ENCODE results near the gene TMEM143.

Gene TMEM143

DNA sequence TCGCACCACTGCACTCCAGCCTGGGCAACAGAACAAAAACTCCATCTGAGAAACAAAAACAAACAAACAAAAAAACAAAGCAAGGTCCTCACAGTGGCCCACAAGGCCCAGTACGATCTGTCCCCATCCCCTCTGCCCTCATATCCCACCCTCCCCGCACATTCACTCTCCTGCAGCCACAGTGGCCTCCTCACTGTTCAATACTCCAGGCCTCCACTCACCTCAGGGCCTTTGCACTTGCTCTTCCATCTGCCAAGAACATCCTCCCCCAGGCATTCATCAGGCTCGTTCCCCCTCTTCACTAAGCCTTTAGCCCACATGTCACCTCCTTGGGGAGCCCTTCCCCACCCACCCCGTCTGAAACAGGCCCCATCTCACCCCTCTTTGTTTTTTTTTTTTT lies 4.6 kb downstream of the TMEM143 start:
- no peak for DNase-seq (ENCODE audit: low read depth)

DNA sequence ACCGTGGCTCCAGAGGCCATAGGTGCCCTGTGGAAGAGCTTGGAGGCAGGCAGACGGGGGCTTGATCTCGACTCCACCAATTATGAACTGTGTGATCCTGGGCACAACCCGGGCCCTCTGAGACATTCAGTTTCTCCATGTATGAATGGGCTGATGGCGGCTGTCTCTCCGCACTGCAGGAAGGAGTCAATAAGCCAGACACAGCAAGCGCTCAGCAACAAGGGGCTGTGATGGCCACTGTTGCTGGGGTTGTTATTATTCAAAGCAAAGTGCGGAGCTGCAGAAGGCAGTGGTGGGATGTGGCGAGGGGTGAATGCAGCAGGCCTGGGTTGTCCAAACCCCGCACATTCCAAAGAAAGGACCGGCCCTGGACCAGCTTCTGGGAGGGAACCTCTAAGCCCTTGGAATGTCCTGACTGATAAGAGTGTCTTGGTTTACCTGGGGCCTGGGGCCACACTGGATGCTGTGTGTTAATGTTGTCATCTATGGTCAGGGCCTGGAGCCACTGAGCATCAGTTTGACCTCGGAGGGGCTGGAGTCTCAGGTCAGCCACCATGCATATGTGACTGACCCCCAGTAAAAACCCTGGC lies 8.3 kb downstream of the TMEM143 start:
- no peak for DNase-seq (ENCODE audit: low read depth)

DNA sequence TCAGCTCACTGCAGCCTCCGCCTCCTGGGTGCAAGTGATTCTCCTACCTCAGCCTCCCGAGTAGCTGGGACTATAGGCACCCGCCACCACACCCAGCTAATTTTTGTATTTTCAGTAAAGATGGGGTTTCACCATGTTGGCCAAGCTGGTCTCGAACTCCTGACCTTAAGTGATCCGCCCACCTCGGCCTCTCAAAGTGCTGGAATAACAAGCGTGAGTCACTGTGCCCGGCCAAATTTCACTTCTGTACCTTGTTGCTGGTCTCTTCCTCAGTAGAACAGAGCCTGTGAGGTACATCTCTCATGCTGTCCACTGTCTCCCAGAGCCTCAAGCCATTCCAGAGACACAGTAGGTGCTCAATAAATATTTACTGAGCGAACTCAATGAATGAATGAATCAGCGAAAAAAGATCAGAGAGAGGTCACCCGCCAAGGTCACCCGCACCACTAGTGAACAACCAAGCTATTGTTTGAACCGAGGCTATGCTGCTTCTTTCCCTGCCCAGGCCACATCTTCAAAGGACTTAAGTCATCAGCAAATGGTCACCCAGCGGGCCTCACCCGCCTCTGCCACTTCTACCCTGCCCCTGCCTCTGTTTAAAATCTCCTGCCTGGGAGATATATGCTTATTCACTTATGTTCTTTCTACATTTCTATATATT lies 9.3 kb downstream of the TMEM143 start:
- DNase-seq (ENCODE audit: low read depth): peak; percentile 23

DNA sequence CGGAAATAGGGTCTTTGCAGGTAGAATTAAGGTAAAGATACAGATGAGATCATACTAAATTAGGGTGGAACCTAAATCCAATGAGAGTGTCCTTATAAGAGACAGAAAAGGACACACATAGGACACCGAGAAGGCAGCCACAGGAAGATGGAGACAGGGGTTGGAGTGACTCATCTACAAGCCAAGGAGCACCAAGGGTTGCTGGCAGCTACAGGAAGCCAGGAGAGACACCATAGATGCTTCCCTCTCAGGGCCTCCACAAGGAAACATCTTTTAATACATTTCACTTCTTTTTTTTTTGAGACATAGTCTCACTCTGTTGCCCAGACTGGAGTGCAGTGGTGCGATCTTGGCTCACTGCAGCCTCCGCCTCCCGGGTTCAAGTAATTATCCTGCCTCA lies 10.1 kb downstream of the TMEM143 start:
- no peak for DNase-seq (ENCODE audit: low read depth)

DNA sequence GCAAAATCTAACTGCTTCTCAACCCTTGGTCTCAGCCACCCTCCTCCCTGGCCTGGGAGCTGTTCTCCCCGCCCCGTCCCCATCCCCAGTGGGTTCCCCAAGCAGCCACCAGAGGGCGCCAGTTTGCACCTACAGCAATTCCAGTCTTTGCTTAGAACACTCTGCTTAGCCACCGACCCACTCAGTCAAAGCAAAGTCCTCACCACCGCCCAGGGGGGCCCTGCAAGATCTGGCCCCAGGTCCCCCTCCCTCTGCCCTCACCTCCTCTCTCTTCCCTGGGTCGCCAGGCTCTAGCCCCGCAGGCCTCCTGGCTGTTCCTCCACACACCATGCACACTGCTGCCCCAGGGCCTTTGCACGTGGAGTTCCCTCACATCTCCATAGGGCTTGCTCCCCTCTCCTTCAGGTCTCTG lies 12.4 kb downstream of the TMEM143 start:
- DNase-seq (ENCODE audit: low read depth): peak; percentile 56

DNA sequence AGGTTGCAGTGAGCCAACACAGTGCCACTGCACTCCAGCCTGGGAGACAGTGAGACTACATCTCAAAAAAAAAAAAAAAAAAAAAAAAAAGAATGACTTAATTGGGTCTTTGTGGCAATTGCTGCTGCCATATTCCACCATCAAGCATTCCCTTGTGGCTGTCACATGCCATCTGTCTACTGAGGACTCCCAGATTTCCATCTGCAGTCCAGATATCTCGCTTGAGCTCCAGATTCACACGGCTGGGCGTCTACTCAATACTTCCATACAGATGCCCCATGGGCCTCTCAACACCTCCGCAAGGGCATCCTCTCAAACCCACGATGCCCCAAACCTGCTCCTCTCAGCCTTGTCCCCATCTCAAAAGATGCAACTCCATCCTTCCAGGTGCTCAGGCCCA lies 12.9 kb downstream of the TMEM143 start:
- DNase-seq (ENCODE audit: low read depth): no peak

DNA sequence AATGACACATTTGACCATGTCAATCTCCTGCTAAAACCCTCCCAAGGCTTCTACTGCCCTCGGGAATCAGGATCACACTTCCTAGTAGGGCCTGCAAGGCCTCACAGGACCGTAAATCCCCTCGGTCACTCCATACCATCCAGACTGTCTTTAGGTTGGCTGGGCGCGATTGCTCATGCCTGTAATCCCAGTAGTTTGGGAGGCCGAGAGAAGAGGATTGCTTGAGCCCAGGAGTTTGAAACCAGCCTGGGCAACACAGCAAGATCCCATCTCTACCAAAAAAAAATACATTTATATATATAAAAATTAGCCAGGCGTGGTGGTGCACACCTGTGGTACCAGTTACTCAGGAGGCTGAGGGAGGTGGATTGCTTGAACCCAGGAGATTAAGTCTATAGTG lies 15.0 kb downstream of the TMEM143 start:
- no peak for DNase-seq (ENCODE audit: low read depth)

DNA sequence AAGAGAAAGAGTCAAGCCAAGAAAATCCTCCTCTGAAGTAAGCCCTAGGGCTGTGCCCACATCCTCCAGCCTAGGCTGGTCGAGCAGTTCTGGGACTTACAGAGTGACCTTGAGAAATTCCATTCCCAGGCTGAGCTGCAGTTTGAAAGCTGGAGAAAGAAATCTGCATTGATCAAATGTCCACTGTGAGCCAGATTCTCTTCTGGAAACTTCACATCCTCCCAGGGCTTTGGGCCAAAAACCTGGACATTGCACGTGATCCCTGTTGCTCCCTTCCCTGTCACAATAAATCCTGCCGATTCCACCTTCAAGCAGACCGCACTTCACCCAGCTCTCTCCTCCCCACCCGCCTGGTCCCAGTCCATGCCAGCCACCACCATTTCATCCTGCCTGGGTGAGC lies 15.7 kb downstream of the TMEM143 start:
- no peak for DNase-seq (ENCODE audit: low read depth)

DNA sequence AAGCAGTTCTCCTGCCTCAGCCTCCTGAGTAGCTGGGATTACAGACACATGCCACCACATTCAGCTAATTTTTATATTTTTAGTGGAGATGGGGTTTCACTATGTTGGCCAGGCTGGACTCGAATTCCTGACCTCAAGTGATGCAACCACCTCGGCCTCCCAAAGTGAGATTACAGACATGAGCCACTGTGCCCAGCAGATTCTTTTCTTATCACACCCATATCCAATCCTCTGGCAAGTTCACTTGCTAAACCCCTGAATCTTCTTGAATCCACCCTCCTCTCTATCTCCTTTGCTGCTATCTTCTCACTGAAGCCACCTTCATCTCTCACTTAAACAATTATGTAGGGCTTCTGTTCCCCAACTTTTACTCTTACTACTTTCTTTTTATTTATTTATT lies 17.5 kb downstream of the TMEM143 start:
- DNase-seq (ENCODE audit: low read depth): peak; percentile 47

DNA sequence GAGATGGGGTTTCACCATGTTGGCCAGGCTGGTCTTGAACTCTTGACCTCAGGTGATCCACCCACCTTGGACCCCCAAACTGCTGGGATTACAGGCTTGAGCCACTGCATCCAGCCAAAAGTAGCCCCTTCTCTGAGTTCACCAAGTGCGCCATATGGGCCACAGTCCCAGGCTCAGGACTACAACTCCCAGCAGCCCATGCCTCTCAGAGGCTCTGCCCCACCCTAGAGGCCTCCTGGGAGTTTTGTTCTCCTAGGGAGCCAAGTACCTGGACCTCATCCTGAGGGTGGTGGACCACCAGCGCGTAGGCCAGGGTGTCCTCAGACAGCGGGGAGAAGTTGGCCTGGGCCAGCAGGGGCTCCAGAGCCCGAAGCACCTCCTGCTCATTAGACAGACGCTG lies 18.8 kb downstream of the TMEM143 start:
- DNase-seq (ENCODE audit: low read depth): no peak

DNA sequence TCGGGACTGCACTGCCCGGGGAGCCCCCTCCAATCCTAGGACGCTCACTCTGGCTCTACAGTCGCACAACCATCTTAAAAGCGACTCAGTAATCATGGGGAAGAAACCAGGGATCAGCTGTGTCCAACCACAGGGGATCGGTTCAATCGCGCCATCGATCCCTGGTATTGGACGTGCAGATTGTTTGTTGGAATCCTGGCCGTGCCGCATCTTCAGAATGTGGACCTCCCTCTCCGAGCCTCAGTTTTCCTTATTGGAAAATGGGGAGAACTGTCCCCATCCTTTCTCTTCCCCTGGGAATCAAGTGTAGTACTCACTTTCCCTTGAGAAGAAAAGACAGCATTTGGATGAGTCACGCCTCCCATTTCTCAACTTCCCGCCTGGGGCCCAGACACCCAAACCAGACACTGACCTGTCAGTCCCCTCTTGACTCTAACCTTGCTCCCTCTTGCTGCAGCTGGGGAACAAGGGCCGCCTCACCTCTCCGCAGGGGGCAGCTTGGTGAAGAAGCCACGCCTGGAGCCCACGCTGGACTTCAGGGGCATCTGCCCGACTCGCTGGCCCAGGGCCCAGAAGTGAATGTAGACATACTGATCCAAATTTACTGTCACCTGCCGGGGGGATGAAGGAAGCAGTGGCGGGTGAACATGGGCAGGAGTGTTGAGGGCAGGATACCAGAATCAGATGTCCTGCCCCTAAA lies 20.7 kb downstream of the TMEM143 start:
- DNase-seq (ENCODE audit: low read depth): peak; percentile 85

DNA sequence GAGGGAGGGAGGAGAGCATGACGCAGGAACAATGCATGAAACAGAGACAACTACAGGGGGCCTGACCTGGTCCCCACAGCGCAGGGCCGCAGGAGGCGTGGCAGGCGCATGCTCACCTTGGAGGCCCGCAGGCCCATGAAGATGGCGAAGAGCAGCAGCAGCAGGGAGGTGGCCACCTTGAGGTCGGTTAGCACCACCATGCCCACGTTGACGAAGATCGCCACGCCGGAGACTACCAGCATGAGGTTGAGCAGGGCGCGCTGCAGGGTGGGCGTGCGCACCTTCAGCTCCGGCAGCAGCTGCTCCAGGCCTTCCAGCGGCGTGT lies 21.4 kb downstream of the TMEM143 start:
- DNase-seq (ENCODE audit: low read depth): no peak

DNA sequence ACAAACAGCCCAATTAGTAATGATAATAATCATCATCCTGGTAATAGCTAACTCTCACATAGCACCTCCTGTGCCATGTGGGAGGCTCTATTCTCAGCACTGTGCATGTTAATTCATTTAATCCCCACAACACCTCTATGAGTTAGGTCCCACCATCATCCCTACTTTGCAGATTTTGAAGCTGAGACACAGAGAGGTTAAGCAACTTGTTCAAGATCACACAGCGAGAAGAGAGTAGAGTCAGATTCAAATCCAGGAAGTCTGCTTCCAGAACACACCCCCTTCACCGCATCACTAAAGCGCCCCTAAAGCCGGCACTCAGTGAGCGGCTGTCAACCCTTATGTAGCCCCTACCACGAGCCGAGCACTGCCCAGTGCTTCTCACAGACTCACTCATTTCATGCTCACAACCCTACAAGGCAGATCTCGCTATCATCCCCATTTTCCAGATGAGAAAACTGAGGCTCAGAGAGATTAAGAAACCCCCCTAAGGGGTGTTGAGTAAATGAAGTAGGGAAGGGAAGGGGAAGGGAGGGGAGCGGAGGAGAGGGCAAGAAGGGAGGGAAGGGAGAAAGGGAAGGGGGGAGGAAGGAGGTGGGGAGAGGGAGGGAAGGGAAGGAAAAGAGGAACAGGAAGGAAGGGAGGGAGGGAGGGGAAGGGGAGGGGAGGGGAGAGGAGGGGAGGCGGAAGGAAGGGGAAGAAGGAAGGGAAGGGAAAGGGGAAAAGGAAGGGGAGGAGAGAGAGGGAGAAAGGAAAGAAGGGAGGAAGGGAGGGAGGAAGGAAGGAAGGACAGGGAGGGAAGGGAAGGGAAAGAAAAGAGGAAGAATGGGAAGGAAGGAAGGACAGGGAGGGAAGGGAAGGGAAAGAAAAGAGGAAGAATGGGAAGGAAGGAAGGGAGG lies 22.0 kb downstream of the TMEM143 start:
- DNase-seq (ENCODE audit: low read depth): no peak

DNA sequence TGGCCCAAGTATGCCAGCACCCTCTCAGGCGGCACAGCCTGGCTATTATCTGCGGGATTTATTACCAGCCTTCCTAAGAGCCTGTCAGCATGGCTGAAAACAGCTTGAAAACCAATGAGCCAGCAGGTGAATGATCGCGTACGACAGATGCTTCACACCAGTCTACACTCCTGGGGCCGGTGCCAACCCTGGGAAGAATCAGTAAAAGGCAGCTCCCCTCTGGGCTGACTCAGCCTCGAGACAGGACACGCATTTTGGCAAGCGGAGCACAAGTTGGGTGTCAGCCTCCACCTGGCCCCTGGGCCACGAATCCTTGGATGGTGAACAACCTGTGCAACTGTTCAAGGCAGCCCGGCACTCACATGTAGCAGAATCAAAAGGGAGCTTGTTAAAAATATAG lies 22.7 kb downstream of the TMEM143 start:
- DNase-seq (ENCODE audit: low read depth): no peak

DNA sequence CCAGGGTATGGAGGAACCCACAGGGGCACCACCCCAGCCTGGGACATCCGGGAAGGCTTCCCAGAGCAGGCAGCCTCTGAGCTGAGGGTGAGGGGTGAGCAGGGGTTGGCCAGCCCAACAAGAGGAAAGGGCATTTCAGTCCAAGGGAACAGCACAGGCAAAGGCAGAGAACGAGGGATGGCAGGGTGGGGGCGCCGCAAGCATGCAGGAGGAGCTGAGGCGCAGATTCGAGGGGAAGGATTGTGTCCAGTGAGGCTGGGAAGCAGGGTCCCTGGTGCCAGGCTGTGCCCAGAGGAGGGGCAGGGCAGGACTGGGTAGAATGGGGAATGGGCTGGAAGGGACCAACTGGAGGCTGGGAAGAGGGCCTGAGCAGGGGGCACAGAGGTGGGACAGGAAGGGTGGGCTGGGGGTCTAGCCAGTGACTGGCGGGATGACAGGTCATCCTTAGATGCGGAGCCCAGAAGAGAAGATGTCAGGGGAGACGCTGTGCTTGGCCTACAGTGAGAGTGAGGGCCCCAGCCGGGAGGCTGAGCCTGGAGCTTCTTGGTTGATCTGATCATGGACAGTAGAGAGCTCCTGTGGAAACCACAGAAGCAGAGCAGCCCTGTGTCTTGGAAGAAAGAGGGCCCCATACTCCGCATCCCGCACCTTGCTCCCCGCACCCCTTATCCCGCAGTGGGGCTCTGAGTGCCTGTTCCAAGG lies 24.8 kb downstream of the TMEM143 start:
- no peak for DNase-seq (ENCODE audit: low read depth)

DNA sequence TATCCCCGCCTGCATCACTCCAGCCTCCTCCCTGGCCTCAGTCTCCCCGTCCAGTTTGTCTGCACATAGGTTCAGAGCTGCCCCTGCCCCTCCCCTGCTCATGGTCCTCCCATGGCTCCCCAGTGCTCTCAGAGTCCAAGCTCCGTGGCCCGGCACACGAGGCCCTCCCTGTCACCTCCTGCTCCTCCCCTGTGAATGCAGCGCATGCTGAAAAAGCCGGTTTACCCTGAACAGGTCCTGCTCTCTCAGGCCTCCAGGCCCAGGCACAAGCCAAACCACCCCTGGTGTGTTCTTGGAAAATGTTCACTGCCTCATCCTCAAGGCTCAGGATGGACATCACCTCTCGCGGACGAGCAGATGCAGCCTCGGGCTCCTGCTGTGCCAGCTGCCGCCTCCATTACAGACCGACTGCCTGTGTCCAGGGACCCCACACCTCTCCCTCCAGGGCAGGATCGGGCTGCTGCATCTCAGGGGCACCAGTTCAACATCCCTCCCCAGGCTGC lies 25.4 kb downstream of the TMEM143 start:
- DNase-seq (ENCODE audit: low read depth): no peak

DNA sequence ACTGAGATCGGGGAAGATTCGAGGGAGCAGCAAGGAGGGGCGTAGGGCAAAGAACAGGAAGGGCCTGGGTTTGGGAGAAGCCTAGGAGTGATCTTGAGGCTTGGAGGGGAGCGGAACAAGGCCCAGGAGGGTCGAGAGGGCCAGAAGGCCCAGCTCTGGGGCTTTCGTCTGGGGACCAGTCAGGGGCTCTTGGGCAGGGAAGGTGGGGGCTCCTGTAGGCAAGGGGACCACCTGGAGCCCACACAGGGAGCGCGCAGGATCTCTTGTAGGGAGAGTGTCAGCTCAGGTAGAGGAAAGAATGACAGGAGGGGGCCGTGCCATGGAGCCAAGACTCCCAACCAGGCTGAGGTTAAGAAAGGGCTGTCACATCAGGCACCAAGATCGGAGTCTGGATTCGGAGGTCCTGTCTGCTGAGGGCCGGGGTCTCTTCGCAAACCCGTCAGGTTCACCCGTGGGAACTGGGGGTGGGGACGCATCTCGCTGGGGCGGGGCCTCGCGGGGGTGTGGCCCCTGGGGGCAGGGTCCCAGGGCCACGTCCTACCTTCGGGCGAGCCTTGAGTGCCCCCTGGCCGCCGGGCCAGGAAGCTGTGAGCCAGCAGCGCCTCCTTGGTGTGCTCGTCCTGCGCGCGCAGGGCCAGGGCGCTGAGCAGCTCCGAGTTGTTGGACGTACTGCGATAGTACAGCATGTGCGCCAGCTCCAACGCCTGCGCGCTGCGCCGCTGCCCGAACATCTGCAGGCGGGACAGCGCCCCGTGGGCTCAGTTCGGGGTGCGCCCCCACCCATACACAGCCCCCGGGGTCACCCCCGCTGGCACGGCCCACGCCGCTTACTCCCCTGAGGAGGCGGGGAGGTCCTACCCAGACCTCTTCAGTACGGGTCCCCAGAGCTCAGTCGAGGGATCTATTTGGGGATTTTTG lies 30.0 kb downstream of the TMEM143 start:
- peak; percentile 97 for DNase-seq (ENCODE audit: low read depth)

DNA sequence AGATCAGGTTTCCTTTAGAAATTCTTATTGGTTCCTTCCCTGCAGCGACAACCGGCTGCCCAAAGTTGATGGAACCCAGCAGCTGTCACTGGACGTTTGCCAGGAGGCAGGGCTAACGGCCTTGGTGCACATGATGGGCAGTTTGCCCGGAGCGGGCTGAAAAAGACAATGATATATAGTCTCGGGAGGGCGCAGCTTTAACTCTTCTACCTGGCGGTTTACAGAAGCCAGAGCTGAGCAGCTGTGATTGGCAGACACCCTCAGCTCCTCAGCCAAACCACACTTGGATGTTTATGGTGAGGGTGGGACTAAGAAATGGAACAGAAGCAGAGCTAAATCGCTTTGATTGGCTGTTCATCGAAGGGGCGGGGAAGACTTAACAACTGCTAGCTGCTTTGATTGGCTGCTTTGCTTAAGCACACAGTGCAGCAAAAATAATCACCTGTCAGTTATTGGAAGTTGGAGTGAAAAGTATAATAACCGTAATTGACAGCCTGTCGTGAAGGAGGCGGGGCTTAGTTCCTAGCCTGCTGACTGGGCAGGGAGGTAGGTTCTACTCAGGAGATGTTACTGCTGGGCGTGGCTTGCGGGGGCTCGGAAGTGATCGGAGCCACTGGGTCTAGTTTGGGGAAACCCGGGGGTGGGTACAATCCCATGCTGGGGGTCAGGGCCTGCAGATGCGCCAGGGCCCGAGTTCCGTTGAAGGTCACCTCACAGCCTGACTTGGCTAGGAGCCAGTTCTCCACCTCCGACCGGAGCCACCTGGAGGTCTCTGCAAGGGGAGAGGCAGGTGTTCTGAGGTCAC lies 30.9 kb downstream of the TMEM143 start:
- DNase-seq (ENCODE audit: low read depth): peak; percentile 100

DNA sequence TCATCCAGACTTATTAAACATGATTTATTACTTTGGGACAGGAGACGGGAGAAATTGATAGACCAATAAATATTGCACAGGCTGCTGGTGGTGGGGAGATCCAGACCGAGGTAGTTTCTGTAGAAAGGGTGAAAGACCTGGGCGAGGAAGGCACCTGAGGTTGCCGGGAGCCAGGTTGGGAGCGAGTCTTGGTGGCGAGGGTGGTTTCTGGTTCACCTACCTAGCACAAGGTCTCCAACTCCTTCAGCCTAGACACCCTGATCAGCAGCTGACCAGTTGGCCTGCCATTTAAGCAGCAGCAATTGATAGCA lies 31.4 kb downstream of the TMEM143 start:
- DNase-seq (ENCODE audit: low read depth): no peak

DNA sequence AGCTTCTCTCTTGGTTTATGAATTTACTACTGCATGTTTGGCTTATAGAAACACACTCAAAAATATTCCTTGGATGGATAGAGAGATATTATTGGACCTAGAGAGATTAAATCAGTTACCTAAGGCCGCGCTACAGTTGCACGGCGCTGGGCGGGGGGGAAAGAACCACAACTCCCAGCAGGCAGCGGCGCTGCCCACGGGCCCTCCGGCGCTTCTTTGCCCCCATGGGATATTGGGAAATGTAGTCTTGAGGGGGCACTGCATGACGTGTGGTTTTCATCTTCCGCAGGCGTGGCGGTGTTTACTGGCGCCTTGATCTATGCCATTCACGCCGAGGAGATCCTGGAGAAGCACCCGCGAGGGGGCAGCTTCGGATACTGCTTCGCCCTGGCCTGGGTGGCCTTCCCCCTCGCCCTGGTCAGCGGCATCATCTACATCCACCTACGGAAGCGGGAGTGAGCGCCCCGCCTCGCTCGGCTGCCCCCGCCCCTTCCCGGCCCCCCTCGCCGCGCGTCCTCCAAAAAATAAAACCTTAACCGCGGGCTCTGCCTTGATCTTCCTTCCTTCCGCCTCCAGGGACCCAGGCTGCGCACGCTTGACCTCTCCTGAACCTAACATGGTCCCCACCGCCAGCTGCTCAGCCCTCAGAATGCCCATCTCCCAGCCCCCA lies 33.6 kb downstream of the TMEM143 start:
- peak; percentile 61 for DNase-seq (ENCODE audit: low read depth)

Measured in iris pigment epithelial cell (primary cell).